GM20000 (cell line): Measurements from ENCODE around the gene ST3GAL5.

Experiments
- DNase-seq: peaks from one replicate; pipeline ENCODE4 v3.0.0; 2012; ENCODE audit warnings: low spot score
- CTCF ChIP-seq: IDR thresholded peaks from 2 replicates; pipeline ENCODE4 v1.5.1; 2012; ENCODE audit warnings: mild to moderate bottlenecking, control low read depth; ENCODE audit errors: extremely low read depth, missing control alignments

Gene ST3GAL5

DNA sequence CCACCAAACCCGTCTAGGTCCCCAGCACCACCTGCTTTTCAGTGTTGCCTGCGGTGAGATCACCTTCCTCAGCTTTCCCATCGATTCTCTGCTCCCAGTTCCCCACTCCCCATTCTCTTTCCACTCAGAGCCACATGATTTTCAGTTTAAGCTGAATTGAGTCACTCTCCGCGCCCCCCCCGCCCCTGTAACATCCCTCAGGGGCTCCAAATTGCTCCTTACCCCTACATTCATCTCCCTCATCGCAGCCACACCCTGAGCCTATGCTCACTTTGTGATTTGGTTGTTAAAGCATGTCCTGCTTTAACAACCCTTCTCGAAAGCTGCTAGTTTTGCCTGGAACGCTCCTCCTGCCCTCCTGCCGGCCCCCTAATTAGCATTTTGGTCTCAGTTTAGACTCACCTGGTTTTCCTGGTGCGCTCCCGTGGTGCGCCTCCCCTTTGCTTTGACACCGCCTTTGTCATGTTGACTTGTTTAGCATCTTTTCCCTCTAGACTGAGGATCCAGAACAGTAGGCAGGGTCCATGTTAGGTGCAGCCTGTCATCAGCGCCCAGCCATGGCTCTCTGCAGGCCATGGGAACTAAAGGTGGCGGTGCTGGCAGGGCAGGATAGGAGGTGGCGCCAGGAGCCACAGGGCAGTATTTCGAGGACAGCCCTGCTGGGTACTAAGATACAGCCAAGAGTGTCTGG lies 60.8 kb downstream of the ST3GAL5 start:
- no peak for DNase-seq
- no peak for TF ChIP-seq CTCF

DNA sequence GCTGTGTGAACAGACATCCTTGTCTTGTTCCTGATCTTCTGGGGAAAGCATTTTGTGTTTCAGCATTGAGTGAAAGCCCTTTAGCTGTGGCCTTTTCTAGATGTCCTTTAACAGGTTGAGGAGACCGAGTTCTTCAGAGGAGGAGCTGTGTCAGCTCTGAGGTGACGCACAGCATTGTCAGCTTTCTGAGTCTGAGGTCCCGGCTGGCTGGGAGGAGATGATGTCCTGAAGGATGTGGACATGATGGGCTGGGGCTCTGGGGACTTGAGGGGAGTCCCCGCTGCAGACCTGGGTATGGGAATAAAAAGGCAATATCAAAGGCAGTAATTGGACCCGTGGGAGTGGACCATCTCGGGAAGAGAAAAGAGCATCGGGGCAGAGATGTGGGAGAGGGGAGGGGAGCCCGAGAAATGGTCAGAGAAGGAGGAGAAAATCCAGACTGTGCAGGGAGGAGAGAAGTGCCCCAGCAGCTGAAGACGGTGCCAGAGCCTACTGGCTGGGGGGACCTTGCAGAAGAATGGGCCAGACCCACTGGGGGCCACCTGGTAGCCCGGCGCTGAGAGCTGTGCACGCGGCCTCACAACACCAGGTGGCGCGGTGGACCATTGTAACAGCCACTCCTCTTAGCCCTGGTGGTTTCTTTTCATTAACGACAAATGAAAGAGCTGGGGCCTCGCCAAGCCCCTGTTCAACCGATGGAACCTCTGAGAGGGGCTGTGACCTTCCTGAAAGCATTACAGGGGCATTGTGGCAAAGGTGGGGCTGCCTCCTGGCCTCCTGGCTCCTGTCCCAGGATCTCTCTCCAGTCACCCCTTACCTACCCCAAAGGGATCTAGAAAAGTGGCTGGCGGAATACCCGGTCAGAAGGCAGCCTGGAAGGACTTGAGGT lies 61.6 kb downstream of the ST3GAL5 start:
- peak; percentile 73 for TF ChIP-seq CTCF
- peak; percentile 80 for DNase-seq

GRCh38 chr2:85823951-85824350 lies 64.8 kb downstream of the ST3GAL5 start:
- DNase-seq: no peak

DNA sequence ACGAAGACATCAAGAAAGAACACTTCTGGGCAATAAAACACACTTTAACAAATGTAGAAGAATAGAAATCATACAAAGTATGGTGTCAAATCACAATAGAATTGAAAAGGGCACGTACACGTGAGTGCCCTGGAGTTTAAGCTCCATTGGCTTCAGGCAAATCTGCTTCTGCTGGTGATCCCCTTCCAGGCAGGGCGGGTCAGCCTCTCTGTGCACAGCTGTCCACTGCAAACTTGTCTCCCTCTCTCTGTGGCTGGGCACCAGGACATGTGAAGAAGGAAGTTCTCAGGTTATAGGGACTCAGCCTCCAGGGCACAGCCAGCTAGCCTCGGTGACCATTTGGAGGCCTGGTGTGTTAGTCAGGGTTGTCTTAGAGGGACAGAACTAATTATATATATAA lies 66.0 kb downstream of the ST3GAL5 start:
- DNase-seq: no peak
- TF ChIP-seq CTCF: no peak

More at GRCh38 chr2:85823951-85824350, 64.8 kb downstream of the ST3GAL5 start:
- no peak for TF ChIP-seq CTCF

- DNase-seq: no peak
- no peak for TF ChIP-seq CTCF
Observed at GRCh38 chr2:85819811-85820510, 68.8 kb downstream of the ST3GAL5 start.

GRCh38 chr2:85814802-85815550 lies 73.8 kb downstream of the ST3GAL5 start:
- no peak for TF ChIP-seq CTCF
- DNase-seq: no peak
